Measurements from ENCODE around the gene KRT78. TPM values are rescaled to one million over a fixed set of nuclear protein-coding genes. Genes with fewer than 3 reads are reported as not detected.

The KRT78 gene
- total RNA-seq, 1 experiment from 2014 or later = not detected

DNA sequence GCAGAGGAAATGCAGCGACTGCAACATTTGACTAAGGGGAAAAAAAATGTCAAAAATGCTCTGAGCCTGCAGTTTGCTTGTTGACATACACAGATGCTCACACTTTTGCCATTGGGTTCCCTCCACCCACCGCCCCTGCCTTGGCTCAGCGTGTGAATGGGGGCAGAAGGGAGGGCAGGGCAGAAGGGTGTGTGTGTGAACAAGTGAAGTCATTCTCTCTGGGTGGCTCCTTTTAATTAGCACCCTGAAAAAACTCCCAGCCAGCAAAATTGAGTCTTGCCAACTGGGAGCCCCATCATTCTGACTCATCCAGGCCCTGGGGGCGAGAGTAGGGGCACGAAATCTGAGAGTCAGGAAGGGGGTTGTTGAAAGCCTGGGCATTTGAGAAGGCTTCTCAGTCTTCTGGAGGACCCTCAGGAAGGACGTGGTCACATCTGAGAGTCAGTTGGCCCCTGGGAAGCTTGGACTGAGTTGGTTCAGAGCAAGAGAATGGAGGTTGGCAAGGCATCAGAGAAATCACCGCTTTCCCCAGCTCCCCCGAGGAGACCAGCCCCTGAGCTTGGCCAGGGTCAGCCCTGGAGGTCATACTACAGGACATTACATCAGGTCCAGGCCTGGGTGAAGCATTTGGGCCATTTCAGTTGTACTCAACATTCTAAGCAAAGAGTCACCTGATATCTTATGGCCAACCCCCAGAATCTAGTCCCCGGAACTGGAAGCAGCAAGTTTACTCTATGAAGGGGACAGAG lies 22.7 kb upstream of the KRT78 start:
- POLR2A ChIA-PET = no interaction called here
- Mint-ChIP-seq H3K36me3 (no peaks in the 10 kb centered on the region), H3K4me1 (peaks cover 16% of the 10 kb centered on the region), H3K4me3 (no peak overlapping the region), H3K27ac (no peak overlapping the region), H3K9me3 (no peaks in the 10 kb centered on the region), H3K27me3 (ENCODE audit: low read depth) (peaks cover 26% of the 10 kb centered on the region)
- CTCF ChIA-PET = interaction anchor here (0.7 to 2.9 kb wide), 20 partner anchors 9 to 413 kb away, joined by 3 to 83 read pairs (median 6); partner anchors contain the start of gene EIF4B
- ATAC-seq (no peak), DNase-seq (ENCODE audit: low spot score) (no peak)
- TF ChIP-seq RORB (CRISPR knock-in tag; IDR thresholded peaks at IDR 0.05) = no peak
- TF ChIP-seq, protein P1, sequence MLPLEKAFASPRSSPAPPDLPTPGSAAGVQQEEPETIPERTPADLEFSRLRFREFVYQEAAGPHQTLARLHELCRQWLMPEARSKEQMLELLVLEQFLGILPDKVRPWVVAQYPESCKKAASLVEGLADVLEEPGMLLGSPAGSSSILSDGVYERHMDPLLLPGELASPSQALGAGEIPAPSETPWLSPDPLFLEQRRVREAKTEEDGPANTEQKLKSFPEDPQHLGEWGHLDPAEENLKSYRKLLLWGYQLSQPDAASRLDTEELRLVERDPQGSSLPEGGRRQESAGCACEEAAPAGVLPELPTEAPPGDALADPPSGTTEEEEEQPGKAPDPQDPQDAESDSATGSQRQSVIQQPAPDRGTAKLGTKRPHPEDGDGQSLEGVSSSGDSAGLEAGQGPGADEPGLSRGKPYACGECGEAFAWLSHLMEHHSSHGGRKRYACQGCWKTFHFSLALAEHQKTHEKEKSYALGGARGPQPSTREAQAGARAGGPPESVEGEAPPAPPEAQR (CRISPR knock-in tag; IDR thresholded peaks at IDR 0.05) = no peak
- no peak for TF ChIP-seq SP1 (CRISPR knock-in tag; conservative IDR thresholded peaks at IDR 0.05)
- TF ChIP-seq GTF2I (CRISPR knock-in tag; conservative IDR thresholded peaks at IDR 0.05) = no peak
- no peak for TF ChIP-seq SOX15 (CRISPR knock-in tag; IDR thresholded peaks at IDR 0.05)

DNA sequence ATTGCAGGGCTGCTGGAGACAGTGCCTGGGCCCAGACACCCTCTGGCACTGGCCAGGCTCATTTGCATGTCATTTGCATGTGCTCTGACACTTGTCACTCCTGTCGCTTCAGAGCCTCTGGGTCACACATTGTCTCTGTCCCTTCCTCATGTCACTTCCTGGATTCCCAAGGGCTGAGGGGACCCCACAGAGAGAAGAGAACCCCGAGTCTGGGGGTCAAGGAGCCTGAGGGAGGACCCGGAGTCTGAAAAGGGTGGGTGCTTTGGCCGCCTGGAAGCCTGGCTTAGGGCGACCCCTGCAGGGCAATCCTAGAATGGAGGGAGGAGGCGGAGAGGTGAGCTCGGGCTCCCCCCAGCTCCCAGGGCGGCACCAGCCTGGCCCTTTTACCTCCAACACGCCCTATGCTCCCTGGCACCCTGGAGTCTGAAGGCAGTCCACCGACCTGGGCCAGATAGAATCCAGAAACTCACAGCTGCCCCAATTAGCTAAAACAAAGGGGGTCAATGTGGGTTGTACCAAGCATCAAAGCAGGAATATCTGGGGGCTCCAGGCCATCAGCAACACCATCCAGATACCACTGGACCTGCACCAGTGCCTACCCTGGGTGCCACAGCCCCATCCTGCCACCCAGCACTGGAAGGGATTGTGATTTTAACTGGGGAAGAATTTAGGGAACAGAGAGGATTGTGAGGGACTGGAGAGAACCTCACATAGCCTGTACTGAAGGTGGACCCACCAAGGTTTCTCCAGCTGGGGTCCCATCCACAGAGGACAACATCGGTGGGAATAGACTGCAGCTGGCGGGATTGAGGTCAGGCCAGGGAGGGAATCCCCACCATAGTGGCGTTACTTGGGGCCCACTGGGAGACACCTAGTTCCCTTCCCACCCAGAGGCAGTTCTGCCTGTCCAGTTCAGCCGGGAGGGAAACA lies 21.8 kb upstream of the KRT78 start:
- no peaks in the 10 kb centered on the region for H3K36me3 Mint-ChIP-seq
- POLR2A ChIA-PET = interaction anchor here (1.0 kb wide), 1 partner anchor 287 kb away, joined by 3 read pairs; no protein-coding TSS in a partner anchor
- peaks cover 16% of the 10 kb centered on the region for H3K4me1 Mint-ChIP-seq

More for the DNA sequence above, 21.8 kb upstream of the KRT78 start:
- ATAC-seq = peak; percentile 74
- TF ChIP-seq ZNF263 (CRISPR knock-in tag; IDR thresholded peaks at IDR 0.05; ENCODE audit: low read depth) (no peak), AFF4 (CRISPR knock-in tag; IDR thresholded peaks at IDR 0.05; ENCODE audit: borderline replicate concordance) (no peak), GTF2I (CRISPR knock-in tag; conservative IDR thresholded peaks at IDR 0.05) (no peak), ZNF423 (CRISPR knock-in tag; IDR thresholded peaks at IDR 0.05) (peak; percentile 8; the same call in 1 of the 2 replicates), CTCF (IDR thresholded peaks at IDR 0.05) (peak; percentile 86), ELF4 (CRISPR knock-in tag; IDR thresholded peaks at IDR 0.05; ENCODE audit: low read depth) (no peak)
- H3K27ac Mint-ChIP-seq = no peak overlapping the region
- CTCF ChIA-PET = interaction anchor here (0.5 to 2.9 kb wide), 144 partner anchors 9 to 789 kb away, joined by 3 to 83 read pairs (median 4); partner anchors contain the start of genes EIF4B, KRT4, KRT71 and KRT72
- no peak overlapping the region for H3K4me3 Mint-ChIP-seq
- H3K9me3 Mint-ChIP-seq = no peaks in the 10 kb centered on the region
- H3K27me3 Mint-ChIP-seq (ENCODE audit: low read depth) = peaks cover 26% of the 10 kb centered on the region
- DNase-seq (ENCODE audit: low spot score) = peak; percentile 90

Data from WTC11 (cell line).